GM12872 (cell line): ENCODE results near the gene PDZRN3.

ENCODE experiments used
- CTCF ChIP-seq: IDR thresholded peaks from 3 replicates; pipeline ENCODE4 v1.5.1; 2011; ENCODE audit warnings: low read depth, mild to moderate bottlenecking, low read length, moderate library complexity; ENCODE audit not compliant: insufficient read depth

The PDZRN3 gene

GRCh38 chr3:73520931-73521461 is 103.7 kb downstream of the PDZRN3 start:
- TF ChIP-seq CTCF: no peak

GRCh38 chr3:73516631-73517030 is 108.1 kb downstream of the PDZRN3 start:
- no peak for TF ChIP-seq CTCF

DNA sequence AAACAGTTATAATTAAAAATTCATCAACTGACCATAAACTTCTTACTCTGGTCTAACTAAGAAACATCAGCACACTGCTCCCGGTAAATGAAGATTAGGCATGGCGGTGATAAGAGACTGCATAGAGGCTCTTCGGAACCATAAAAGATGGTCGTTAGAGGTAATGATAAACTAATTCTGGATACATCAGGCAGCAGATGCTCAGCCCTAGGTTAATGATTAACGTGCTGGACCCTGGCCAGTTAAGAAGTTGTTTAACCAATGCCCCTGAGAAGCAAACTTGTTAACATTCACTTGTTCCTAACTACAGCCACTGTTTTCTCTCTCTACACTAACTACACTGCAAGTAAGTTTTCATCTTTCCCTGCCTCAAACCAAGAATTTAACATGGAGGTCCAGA is 111.5 kb downstream of the PDZRN3 start:
- TF ChIP-seq CTCF: no peak

- no peak for TF ChIP-seq CTCF
Measured at GRCh38 chr3:73511571-73512525, 112.9 kb downstream of the PDZRN3 start.

DNA sequence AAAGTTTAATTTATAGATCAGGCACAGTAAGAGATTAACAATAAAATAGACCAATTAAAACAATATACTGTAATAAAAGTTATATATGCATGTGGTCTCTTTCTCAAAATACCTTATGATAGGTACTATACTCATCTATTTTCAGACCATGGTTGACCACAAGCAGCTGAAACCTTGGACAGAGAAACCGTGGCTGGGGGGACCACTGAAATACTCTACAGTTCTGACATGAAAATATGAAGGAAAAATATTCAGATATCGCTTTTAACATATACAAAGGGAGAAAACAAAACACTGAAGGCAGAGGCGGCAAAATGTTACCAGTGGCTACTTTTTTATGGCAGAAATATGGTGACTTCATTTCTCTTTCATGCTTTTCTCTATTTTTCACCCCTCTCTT is 114.0 kb downstream of the PDZRN3 start:
- TF ChIP-seq CTCF: no peak

- TF ChIP-seq CTCF: no peak
Measured at GRCh38 chr3:73510334-73510733, 114.4 kb downstream of the PDZRN3 start.

GRCh38 chr3:73509816-73510215 is 114.9 kb downstream of the PDZRN3 start:
- TF ChIP-seq CTCF: no peak
